ENCODE measurements around the gene NAPG. TPM values are rescaled to one million over a fixed set of nuclear protein-coding genes. Genes with fewer than 3 reads are reported as not detected.

The NAPG gene
- 10 to 100 TPM; 47.5 to 56.4 (median 53.1) TPM for total RNA-seq

- no peaks in the 10 kb centered on the region for H3K9me3 ChIP-seq
- DNase-seq, result peak; percentile 90
- no peaks in the 10 kb centered on the region for H3K36me3 ChIP-seq
- peak within 1 kb of the TSS; percentile 88 to 96 (median 92) for H3K27ac ChIP-seq
- 1% methylated on average over 34 to 36 of the region's 68 CpGs for WGBS, 2 donors
- peak within 1 kb of the TSS; percentile 49 to 97 (median 55) for H3K4me3 ChIP-seq (replicated peaks in 1 of 3)
- TF ChIP-seq POLR2A (IDR thresholded peaks at IDR 0.05), result peak in 1 of 2 donors; percentile 50
- no peak for TF ChIP-seq CTCF (IDR thresholded peaks at IDR 0.05)
- peaks cover 12 to 20% of the 10 kb centered on the region in 2 donors for H3K4me1 ChIP-seq
- H3K27me3 ChIP-seq, result no peaks in the 10 kb centered on the region
- intact Hi-C loops (cut with DNase I), result no loop called here
Measured at GRCh38 chr18:10525697-10526560, at the start of gene NAPG. NAPG (plus strand) TSS chr18:10526027; CDS start chr18:10526103, 76 bp downstream.

GRCh38 chr18:10476338-10476791, 49.5 kb upstream of the NAPG start:
- Histone ChIP-seq H3K9me3 (no peaks in the 10 kb centered on the region), H3K36me3 (no peaks in the 10 kb centered on the region), H3K4me1 (no peaks in the 10 kb centered on the region), H3K27me3 (no peaks in the 10 kb centered on the region), H3K27ac (no peak overlapping the region), H3K4me3 (replicated peaks in 1 of 3) (no peak overlapping the region)
- intact Hi-C loops (cut with DNase I), result no loop called here
- no peak for TF ChIP-seq POLR2A (IDR thresholded peaks at IDR 0.05)
- TF ChIP-seq CTCF (IDR thresholded peaks at IDR 0.05), result no peak
- 68 to 71% methylated on average over 9 of the region's 9 CpGs for WGBS, 2 donors
- no peak for DNase-seq

GRCh38 chr18:10477121-10477862, 48.5 kb upstream of the NAPG start:
- 67 to 76% methylated on average over 3 of the region's 3 CpGs for WGBS, 2 donors
- DNase-seq, result no peak
- Histone ChIP-seq H3K27me3 (no peaks in the 10 kb centered on the region), H3K9me3 (no peaks in the 10 kb centered on the region), H3K4me1 (no peaks in the 10 kb centered on the region), H3K27ac (no peak overlapping the region), H3K4me3 (replicated peaks in 1 of 3) (no peak overlapping the region), H3K36me3 (no peaks in the 10 kb centered on the region)
- TF ChIP-seq POLR2A (IDR thresholded peaks at IDR 0.05) (no peak), CTCF (IDR thresholded peaks at IDR 0.05) (no peak)
- intact Hi-C loops (cut with DNase I), result no loop called here

GRCh38 chr18:10477863-10478260, 48.0 kb upstream of the NAPG start:
- intact Hi-C loops (cut with DNase I), result no loop called here
- Histone ChIP-seq H3K4me1 (no peaks in the 10 kb centered on the region), H3K27ac (no peak overlapping the region), H3K9me3 (no peaks in the 10 kb centered on the region), H3K4me3 (replicated peaks in 1 of 3) (no peak overlapping the region), H3K36me3 (no peaks in the 10 kb centered on the region), H3K27me3 (no peaks in the 10 kb centered on the region)
- DNase-seq, result no peak
- TF ChIP-seq CTCF (IDR thresholded peaks at IDR 0.05) (no peak), POLR2A (IDR thresholded peaks at IDR 0.05) (no peak)
- WGBS, 2 donors, result 90 to 94% methylated on average over 1 to 2 of the region's 2 CpGs
